ENCODE measurements around the gene MTRF1L.

Gene MTRF1L

DNA sequence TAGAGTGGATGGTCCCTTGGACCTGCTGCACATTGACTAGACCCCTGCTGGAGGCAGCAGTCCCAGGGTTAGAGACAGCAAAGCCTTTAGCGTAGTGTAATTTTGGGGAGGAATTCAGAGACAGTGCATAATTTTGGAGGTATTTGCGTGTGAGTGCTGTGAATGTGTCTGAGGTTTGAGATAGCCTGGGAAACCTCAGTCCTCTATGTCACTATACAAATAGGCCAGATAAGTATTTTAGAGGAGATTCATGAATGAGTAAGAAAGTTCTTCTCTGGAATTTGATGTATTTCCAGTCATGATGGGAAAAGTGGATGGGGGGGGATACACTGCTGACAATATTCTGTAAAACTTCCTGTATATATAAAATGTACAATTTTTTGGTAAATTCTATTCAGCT, 25.8 kb upstream of the MTRF1L start:
- H3K4me2 ChIP-seq (ENCODE audit: low read length): no peak overlapping the region
- H2AFZ ChIP-seq (ENCODE audit: low read depth, low read length): no peak overlapping the region
- H3K27ac ChIP-seq (ENCODE audit: low read length): no peak overlapping the region

DNA sequence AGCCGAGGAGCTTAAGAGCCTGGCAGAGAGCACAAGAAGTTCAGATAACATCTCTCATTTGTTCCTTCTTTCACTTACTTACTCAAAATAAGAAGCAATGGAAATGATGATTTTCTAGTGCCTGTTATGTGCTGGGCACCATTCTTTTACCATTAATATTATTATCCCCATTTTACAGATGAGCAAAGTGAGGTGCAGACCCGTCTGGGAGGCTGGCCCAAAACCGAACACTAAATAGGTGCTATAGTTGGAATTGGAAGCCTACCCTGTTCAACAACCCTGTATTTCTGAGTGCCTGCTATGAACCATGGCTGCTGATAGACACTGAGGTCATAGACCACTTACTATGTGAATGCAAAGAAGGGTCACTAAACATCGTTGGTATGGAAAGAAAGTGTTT, 25.0 kb upstream of the MTRF1L start:
- no peak overlapping the region for H3K27ac ChIP-seq (ENCODE audit: low read length)
- no peaks in the 10 kb centered on the region for H3K36me3 ChIP-seq (replicated peaks; ENCODE audit: low read depth, low read length)
- H3K79me2 ChIP-seq (ENCODE audit: low read length): no peaks in the 10 kb centered on the region
- no peak overlapping the region for H2AFZ ChIP-seq (ENCODE audit: low read depth, low read length)
- H3K4me1 ChIP-seq (ENCODE audit: low read length): no peaks in the 10 kb centered on the region
- H3K9me3 ChIP-seq (ENCODE audit: insufficient read depth, low read length): no peaks in the 10 kb centered on the region
- no peak overlapping the region for H3K4me3 ChIP-seq (ENCODE audit: low read length)
- H3K9ac ChIP-seq (ENCODE audit: low read length): no peak overlapping the region
- no peaks in the 10 kb centered on the region; the same call in 1 of the 2 replicates for H3K27me3 ChIP-seq (ENCODE audit: low read depth, low read length)
- no peaks in the 10 kb centered on the region for H4K20me1 ChIP-seq (ENCODE audit: insufficient read depth, low read length)
- H3K4me2 ChIP-seq (ENCODE audit: low read length): no peak overlapping the region
- no peak for TF ChIP-seq EZH2phosphoT487 (IDR thresholded peaks at IDR 0.05; ENCODE audit: low read depth)
- TF ChIP-seq, protein P1, sequence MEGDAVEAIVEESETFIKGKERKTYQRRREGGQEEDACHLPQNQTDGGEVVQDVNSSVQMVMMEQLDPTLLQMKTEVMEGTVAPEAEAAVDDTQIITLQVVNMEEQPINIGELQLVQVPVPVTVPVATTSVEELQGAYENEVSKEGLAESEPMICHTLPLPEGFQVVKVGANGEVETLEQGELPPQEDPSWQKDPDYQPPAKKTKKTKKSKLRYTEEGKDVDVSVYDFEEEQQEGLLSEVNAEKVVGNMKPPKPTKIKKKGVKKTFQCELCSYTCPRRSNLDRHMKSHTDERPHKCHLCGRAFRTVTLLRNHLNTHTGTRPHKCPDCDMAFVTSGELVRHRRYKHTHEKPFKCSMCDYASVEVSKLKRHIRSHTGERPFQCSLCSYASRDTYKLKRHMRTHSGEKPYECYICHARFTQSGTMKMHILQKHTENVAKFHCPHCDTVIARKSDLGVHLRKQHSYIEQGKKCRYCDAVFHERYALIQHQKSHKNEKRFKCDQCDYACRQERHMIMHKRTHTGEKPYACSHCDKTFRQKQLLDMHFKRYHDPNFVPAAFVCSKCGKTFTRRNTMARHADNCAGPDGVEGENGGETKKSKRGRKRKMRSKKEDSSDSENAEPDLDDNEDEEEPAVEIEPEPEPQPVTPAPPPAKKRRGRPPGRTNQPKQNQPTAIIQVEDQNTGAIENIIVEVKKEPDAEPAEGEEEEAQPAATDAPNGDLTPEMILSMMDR (IDR thresholded peaks at IDR 0.05; ENCODE audit: low read depth, low read length): no peak

More for the DNA sequence above, 25.8 kb upstream of the MTRF1L start:
- no peak for TF ChIP-seq EZH2phosphoT487 (IDR thresholded peaks at IDR 0.05; ENCODE audit: low read depth)
- TF ChIP-seq, protein P1 (IDR thresholded peaks at IDR 0.05; ENCODE audit: low read depth, low read length): no peak
- Histone ChIP-seq H3K79me2 (ENCODE audit: low read length) (no peaks in the 10 kb centered on the region), H3K27me3 (ENCODE audit: low read depth, low read length) (no peaks in the 10 kb centered on the region; the same call in 1 of the 2 replicates), H3K4me1 (ENCODE audit: low read length) (no peaks in the 10 kb centered on the region), H3K36me3 (replicated peaks; ENCODE audit: low read depth, low read length) (no peaks in the 10 kb centered on the region), H3K9ac (ENCODE audit: low read length) (no peak overlapping the region), H4K20me1 (ENCODE audit: insufficient read depth, low read length) (no peaks in the 10 kb centered on the region), H3K4me3 (ENCODE audit: low read length) (no peak overlapping the region), H3K9me3 (ENCODE audit: insufficient read depth, low read length) (no peaks in the 10 kb centered on the region)

DNA sequence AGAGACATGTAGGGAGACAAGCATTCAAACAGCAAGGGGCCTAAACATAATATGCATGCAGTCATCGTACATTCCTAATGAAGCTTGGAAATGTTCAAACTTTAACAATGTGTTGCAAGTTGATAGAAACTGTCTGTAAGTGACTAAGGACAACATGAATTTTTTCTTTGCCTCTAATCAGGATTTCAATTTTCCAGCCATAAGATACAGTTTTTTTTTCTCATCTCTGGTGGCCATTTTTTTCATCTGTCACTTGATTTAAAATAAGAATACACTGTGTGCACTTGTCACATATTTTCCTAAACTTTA, 22.2 kb upstream of the MTRF1L start:
- Histone ChIP-seq H3K9ac (ENCODE audit: low read length) (no peak overlapping the region), H2AFZ (ENCODE audit: low read depth, low read length) (no peak overlapping the region), H3K79me2 (ENCODE audit: low read length) (no peaks in the 10 kb centered on the region), H3K4me1 (ENCODE audit: low read length) (no peaks in the 10 kb centered on the region), H3K4me3 (ENCODE audit: low read length) (no peak overlapping the region), H3K36me3 (replicated peaks; ENCODE audit: low read depth, low read length) (no peaks in the 10 kb centered on the region), H3K9me3 (ENCODE audit: insufficient read depth, low read length) (no peaks in the 10 kb centered on the region), H4K20me1 (ENCODE audit: insufficient read depth, low read length) (no peaks in the 10 kb centered on the region), H3K4me2 (ENCODE audit: low read length) (no peak overlapping the region), H3K27me3 (ENCODE audit: low read depth, low read length) (no peaks in the 10 kb centered on the region), H3K27ac (ENCODE audit: low read length) (no peak overlapping the region)
- TF ChIP-seq EZH2phosphoT487 (IDR thresholded peaks at IDR 0.05; ENCODE audit: low read depth): no peak
- TF ChIP-seq, protein P1 (IDR thresholded peaks at IDR 0.05; ENCODE audit: low read depth, low read length): no peak

DNA sequence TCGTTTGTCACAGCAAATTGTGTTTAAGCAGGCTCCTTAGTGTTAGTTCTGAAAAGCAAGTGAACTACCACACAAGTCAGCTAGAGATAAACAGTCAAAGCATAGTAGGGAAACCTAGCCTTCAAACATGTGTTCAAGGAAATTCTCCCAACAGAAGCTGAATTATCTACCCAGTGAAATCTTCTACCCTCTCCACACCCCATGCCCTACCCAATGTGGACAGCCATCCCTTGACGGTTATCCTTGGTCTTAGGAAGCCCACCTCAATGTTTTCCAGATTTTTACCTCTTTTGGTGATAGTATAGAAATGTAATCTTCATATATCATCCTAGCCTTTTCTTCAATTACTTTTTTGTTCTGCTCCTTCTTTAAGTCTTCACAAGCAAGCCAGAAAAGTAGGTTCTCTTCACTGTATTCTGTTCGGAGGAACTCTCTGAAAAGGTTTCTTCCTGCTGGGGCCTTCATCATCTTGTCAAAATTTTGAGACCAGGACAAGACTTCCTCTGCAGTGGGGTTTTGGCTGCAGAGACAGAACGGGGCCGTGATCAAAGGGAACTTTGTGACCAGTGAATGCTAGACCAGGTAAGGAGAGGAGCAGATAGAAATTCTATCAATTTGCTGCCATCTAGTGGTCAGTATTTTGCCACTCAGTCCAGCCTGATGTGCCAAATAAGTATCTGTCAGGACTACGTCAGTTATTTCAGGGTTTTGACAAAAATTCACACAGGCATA, 21.6 kb upstream of the MTRF1L start:
- no peak for TF ChIP-seq EZH2phosphoT487 (IDR thresholded peaks at IDR 0.05; ENCODE audit: low read depth)
- TF ChIP-seq, protein P1 (IDR thresholded peaks at IDR 0.05; ENCODE audit: low read depth, low read length): peak; percentile 65
- H2AFZ ChIP-seq (ENCODE audit: low read depth, low read length): no peak overlapping the region

More for the DNA sequence above, 21.6 kb upstream of the MTRF1L start:
- H3K4me3 ChIP-seq (ENCODE audit: low read length): no peak overlapping the region
- no peaks in the 10 kb centered on the region for H4K20me1 ChIP-seq (ENCODE audit: insufficient read depth, low read length)
- H3K9me3 ChIP-seq (ENCODE audit: insufficient read depth, low read length): no peaks in the 10 kb centered on the region
- H3K9ac ChIP-seq (ENCODE audit: low read length): no peak overlapping the region
- H3K4me1 ChIP-seq (ENCODE audit: low read length): no peaks in the 10 kb centered on the region
- no peaks in the 10 kb centered on the region for H3K27me3 ChIP-seq (ENCODE audit: low read depth, low read length)
- no peak overlapping the region for H3K4me2 ChIP-seq (ENCODE audit: low read length)
- H3K36me3 ChIP-seq (replicated peaks; ENCODE audit: low read depth, low read length): no peaks in the 10 kb centered on the region
- H3K79me2 ChIP-seq (ENCODE audit: low read length): no peaks in the 10 kb centered on the region
- H3K27ac ChIP-seq (ENCODE audit: low read length): no peak overlapping the region

All from OCI-LY3 (cell line).